Left lobe of liver (tissue), 2 donors: Measurements from ENCODE around the gene PCYOX1L. TPM values are rescaled to one million over a fixed set of nuclear protein-coding genes. Genes with fewer than 3 reads are reported as not detected.

Source experiments
- ATAC-seq: fragments of 200-7000 bp; cut with Tn5 transposase; one replicate; pipeline ENCODE4 v1.9.1; 2020; ENCODE audit warnings: mild to moderate bottlenecking, moderate library complexity
- DNase-seq: peaks from one replicate; pipeline ENCODE4 v3.0.0-alpha.2; 2020; ENCODE audit warnings: low spot score
- total RNA-seq: library from RNA; stranded (reverse); gene quantifications from one replicate; pipeline ENCODE4 v1.2.1, GENCODE V29; 2021
- donor health status: DM: no; HTN: no; CAD: no; lungs with moderate emphysema.
- donor health status: DM: no; HTN: yes; CAD: no.

PCYOX1L gene
- total RNA-seq, 1 donor from 2014 or later, result 0.93 TPM

DNA sequence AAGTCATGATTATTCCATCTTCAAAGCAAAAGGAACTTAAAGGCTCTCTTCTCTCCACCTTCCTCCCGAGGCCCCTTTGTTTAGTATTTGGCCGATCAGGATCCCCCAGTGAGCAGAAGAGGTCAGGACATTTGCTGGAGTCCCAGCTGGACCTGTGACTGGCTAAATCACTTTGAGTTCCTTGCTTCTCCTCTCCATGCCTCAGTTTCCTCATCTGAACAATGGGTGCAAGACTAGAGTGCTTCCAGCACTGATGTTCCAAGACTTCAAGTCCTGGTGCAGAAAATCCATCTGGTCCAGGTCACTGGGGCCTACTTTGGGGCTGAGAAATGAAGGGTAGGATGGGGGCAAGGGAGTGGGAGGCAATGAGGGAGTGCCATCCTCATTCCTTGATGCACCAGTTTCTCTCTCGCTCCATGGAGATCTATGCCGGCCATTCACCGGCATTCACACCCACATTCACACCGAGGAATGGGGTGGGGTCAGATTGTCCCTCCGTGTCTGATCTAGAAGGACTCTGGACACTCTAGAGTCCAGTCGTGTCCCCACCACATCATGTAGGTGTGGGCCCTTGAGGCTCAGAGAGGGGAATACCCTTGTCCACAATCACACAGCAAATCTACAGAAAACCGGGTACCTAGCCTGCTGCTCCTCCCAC is 60.0 kb downstream of the PCYOX1L start:
- ATAC-seq (no peak), DNase-seq (no peak)

DNA sequence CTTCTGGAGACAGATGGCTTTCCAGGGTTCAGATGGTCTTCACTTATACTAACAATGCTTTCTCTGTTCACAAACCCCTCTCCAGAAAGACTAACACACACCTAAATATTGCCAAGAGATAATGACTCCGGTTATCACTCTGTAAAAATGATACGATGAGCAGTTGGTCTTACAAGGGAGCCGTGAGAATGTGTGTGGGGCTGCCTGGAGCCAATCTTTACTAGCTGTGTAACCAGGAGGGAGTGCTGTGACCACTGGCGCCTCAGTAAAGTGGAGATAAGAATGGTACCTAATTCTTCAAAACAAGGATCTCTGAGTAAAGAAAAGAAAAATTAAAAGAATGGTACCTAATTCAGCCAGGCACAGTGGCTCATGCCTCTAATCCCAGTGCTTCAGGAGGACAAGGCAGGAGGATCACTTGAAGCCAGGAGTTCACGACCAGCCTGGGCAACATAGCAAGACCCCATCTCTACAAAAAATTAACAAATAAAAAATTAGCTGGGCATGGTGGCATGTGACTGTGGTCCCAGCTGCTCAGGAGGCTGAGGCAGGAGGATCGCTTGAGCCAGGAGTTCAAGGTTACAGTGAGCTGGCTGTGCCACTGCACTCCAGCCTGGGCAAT is 61.2 kb downstream of the PCYOX1L start:
- no peak for DNase-seq
- ATAC-seq, result no peak

Other genes with a start within 250 kb of the PCYOX1L start
- gene ABLIM3, start 216.6 kb upstream of the PCYOX1L start, total RNA-seq, result 87.7 TPM
- 2.6 TPM for gene AFAP1L1, start 86.2 kb upstream of the PCYOX1L start, total RNA-seq
- gene GRPEL2, start 12.5 kb upstream of the PCYOX1L start, total RNA-seq, result 5.1 TPM
- gene IL17B, start 21.2 kb downstream of the PCYOX1L start, total RNA-seq, result not detected
- 82.6 TPM for gene CSNK1A1, start 193.4 kb downstream of the PCYOX1L start, total RNA-seq
- gene ARHGEF37, start 223.5 kb downstream of the PCYOX1L start, total RNA-seq, result 6.5 TPM